GM19238 (cell line): ENCODE results near the gene EXOC5.

ENCODE experiments used
- DNase-seq: peaks from one replicate; pipeline ENCODE4 v3.0.0; 2011; ENCODE audit warnings: low spot score; ENCODE audit not compliant: insufficient read length

Gene EXOC5

DNA sequence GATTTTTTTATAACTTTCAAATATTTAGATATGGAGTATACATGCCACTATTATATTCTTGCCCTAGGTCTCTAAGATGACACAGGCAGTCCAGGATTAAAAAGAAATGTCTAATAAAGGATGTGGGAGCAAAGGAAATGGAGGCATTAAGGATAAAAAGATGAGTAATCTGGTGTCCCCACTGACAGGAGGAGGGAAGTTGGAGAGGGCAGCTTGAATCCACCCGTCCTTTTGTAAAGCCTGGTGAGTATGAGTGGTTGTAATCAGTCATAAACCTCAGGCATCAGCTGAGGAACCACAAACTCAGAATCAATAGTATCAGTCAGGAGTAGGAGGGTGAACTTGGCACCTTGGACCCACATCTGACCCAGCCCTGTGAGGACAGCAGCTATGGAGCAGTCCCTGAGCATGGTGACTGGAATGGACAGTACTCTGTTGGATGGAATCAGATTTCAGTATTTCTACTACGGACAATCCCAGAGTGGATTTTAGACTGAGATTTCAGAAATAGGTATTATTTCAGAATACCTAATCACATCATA lies 100.5 kb downstream of the EXOC5 start:
- DNase-seq: no peak

DNA sequence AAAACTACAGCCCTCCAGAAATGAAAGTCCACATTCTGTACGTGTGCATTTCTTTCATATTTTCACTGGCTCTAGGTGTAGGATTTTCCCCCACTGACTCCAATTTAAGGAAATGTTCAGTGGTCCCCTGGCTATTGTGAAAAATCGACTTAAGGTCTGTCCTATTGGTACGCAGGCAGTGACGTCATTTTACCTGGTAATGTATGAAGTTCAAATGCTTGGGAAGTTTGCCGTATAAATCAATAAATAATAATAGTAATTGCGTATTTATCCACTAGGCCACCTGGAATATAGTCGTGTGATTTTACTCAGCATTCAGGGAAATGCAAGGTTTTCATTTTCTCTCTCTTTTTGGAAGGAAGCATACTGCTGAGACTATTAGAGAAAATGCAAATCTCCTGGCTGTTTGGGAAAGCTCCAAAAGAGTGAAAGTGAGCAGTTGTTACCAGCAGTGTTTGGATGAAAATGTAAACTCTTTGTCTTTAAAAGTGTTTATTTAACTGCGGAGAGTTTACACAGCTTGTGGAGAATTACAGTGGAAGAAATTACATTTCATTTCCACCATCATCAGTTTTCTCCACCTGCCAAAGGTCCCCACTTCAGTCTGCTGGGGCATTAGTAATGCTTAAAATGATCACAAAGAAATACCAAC lies 107.0 kb downstream of the EXOC5 start:
- DNase-seq: no peak

DNA sequence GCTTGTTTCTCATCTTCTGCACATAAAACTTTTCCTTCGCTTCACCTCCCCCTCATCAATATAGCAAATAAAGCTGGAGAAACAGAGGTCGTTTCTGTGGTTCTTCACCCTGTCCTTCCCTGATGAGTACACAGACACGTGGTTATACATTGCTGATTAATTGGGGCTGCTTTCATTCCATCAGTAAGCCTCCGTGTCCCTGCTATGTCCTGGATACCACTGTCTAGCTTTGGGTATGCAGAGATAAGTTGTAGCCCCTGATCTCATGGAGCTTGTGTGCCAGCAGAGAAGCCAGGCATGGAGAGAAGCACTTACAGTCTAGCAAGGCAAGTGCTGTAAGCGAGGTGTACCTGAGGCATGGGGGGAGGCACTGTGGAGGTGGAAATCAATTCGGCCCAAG lies 108.4 kb downstream of the EXOC5 start:
- no peak for DNase-seq

DNA sequence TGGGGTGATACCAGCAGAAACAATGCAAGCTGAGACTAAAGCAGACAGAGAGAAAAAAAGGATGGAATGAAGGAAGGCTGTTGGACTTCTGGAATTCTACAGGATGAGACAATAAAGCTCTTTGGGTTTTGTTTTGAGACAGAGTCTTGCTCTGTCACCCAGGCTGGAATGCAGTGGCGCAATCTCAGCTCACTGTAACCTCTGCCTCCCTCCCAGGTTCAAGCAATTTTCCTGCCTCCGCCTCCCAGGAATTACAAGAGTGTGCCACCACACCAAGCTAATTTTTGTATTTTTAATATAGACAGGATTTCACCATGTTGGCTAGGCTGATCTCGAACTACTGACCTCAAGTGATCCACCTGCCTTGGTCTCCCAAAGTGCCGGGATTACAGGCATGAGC lies 115.4 kb downstream of the EXOC5 start:
- DNase-seq: no peak
